Measurements from ENCODE around the gene RAB43. TPM values are rescaled to one million over a fixed set of nuclear protein-coding genes. Genes with fewer than 3 reads are reported as not detected.

The RAB43 gene
- total RNA-seq, 3 donors from 2014 or later = 17.4 to 32.0 (median 30.5) TPM

- Histone ChIP-seq H3K4me3 (no peak overlapping the region), H3K36me3 (ENCODE audit: low read depth) (peaks cover 2% of the 10 kb centered on the region), H3K4me1 (ENCODE audit: low read depth) (no peaks in the 10 kb centered on the region), H3K9me3 (no peaks in the 10 kb centered on the region)
- ATAC-seq (no peak), DNase-seq (no peak)
- intact Hi-C loops (cut with DNase I, micrococcal nuclease) = no loop called here
- TF ChIP-seq CTCF (IDR thresholded peaks at IDR 0.05) = no peak
Observed at GRCh38 chr3:129104498-129105079, 17.0 kb downstream of the RAB43 start.

GRCh38 chr3:129104051-129104450, 17.6 kb downstream of the RAB43 start:
- TF ChIP-seq CTCF (IDR thresholded peaks at IDR 0.05) = no peak
- DNase-seq = no peak
- H3K36me3 ChIP-seq (ENCODE audit: low read depth) = peaks cover 2% of the 10 kb centered on the region
- no peak for ATAC-seq
- intact Hi-C loops (cut with DNase I, micrococcal nuclease) = no loop called here
- no peaks in the 10 kb centered on the region for H3K4me1 ChIP-seq (ENCODE audit: low read depth)
- H3K4me3 ChIP-seq = no peak overlapping the region
- H3K9me3 ChIP-seq = no peaks in the 10 kb centered on the region

GRCh38 chr3:129103296-129103695, 18.3 kb downstream of the RAB43 start:
- ATAC-seq = no peak
- DNase-seq = no peak
- no peaks in the 10 kb centered on the region for H3K4me1 ChIP-seq (ENCODE audit: low read depth)
- H3K9me3 ChIP-seq = no peaks in the 10 kb centered on the region
- H3K36me3 ChIP-seq (ENCODE audit: low read depth) = peaks cover 2% of the 10 kb centered on the region
- no peak for TF ChIP-seq CTCF (IDR thresholded peaks at IDR 0.05)
- intact Hi-C loops (cut with DNase I, micrococcal nuclease) = no loop called here
- H3K4me3 ChIP-seq = no peak overlapping the region

GRCh38 chr3:129101370-129102138, 20.1 kb downstream of the RAB43 start:
- ATAC-seq = no peak
- Histone ChIP-seq H3K9me3 (no peaks in the 10 kb centered on the region), H3K4me1 (ENCODE audit: low read depth) (no peaks in the 10 kb centered on the region), H3K36me3 (ENCODE audit: low read depth) (no peaks in the 10 kb centered on the region), H3K4me3 (no peak overlapping the region)
- intact Hi-C loops (cut with DNase I, micrococcal nuclease) = no loop called here
- no peak for TF ChIP-seq CTCF (IDR thresholded peaks at IDR 0.05)
- no peak for DNase-seq

GRCh38 chr3:129100274-129100673, 21.3 kb downstream of the RAB43 start:
- ATAC-seq = no peak
- Histone ChIP-seq H3K4me1 (ENCODE audit: low read depth) (no peaks in the 10 kb centered on the region), H3K4me3 (no peak overlapping the region), H3K36me3 (ENCODE audit: low read depth) (no peaks in the 10 kb centered on the region), H3K9me3 (no peaks in the 10 kb centered on the region)
- no peak for TF ChIP-seq CTCF (IDR thresholded peaks at IDR 0.05)
- DNase-seq = no peak
- intact Hi-C loops (cut with DNase I, micrococcal nuclease) = no loop called here

Data from mucosa of descending colon (tissue), 3 donors.